ENCODE data around the gene RAB40B. TPM values are rescaled to one million over a fixed set of nuclear protein-coding genes. Genes with fewer than 3 reads are reported as not detected.
A peak's percentile ranks its signal among the peaks of the same experiment; 100 is the strongest.
"Not testable (repeated sequence)": the region's sequence is repeated elsewhere in the genome, so short reads cannot be mapped to it uniquely, and the experiment has no call there.

Gene RAB40B, protein sequence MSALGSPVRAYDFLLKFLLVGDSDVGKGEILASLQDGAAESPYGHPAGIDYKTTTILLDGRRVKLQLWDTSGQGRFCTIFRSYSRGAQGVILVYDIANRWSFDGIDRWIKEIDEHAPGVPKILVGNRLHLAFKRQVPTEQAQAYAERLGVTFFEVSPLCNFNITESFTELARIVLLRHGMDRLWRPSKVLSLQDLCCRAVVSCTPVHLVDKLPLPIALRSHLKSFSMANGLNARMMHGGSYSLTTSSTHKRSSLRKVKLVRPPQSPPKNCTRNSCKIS
- 10 to 100 TPM; 10.4 to 25.5 (median 19.2) TPM for total RNA-seq

DNA sequence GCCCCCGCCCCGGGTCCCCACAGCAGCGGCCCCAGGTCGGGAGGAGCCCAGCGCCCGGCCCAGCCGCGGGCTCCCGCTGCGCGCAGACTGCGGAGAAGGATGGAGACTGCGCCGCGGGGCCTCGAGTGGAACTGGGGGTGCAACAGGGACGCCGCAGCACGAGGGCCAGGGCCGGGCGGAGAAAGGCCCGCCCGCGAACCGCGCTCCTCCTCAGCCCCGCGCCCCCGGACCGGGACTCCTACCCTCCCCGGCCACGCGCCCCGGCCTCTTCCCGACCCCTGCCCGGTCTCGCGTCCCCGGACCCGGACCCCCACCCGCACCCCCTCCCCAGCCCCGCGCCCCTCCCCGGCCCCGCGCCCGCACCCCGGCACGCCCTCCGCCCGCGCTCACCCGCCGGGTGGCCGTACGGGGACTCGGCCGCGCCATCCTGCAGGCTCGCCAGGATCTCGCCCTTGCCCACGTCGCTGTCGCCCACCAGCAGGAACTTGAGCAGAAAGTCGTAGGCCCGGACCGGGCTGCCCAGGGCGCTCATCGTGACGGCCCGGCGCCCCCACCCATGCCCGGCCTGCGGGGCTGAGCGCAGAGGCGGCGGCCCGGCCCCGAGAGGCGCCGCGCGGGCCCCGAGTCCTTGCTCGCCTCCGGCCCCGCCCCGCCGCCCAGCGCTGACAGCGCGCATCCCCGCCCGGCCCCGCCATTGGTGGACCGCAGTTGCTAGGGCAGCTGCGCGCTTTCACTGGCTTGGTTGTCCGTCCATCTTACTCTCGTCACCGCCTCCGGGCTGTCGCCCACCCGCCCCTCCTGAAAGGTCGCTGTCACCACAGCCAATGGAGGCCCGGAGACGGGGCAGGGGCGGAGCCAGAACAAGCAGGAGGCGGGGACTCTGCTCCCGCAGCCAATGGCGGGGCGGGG is at the start of gene RAB40B:
RAB40B (minus strand) TSS at position 634 of the 909 bp plus-strand sequence; CDS start at position 532, 102 bp downstream.
- WGBS, 2 donors (ENCODE audit: low coverage in 1 of 2): no CpG with 5 or more reads among the region's 112 CpGs
- Histone ChIP-seq H3K36me3 (no peaks in the 10 kb centered on the region), H3K4me3 (peak within 1 kb of the TSS; percentile 65 to 92), H3K4me1 (peaks cover 0 to 25% (median 12%) of the 10 kb centered on the region in 3 donors), H3K27me3 (no peaks in the 10 kb centered on the region), H3K27ac (peak within 1 kb of the TSS in 3 of 4 donors; percentile 80 to 82 (median 81)), H3K9me3 (peaks cover 0 to 9% (median 0%) of the 10 kb centered on the region in 3 donors)
- peak; percentile 100 for ATAC-seq
- TF ChIP-seq, protein P1, sequence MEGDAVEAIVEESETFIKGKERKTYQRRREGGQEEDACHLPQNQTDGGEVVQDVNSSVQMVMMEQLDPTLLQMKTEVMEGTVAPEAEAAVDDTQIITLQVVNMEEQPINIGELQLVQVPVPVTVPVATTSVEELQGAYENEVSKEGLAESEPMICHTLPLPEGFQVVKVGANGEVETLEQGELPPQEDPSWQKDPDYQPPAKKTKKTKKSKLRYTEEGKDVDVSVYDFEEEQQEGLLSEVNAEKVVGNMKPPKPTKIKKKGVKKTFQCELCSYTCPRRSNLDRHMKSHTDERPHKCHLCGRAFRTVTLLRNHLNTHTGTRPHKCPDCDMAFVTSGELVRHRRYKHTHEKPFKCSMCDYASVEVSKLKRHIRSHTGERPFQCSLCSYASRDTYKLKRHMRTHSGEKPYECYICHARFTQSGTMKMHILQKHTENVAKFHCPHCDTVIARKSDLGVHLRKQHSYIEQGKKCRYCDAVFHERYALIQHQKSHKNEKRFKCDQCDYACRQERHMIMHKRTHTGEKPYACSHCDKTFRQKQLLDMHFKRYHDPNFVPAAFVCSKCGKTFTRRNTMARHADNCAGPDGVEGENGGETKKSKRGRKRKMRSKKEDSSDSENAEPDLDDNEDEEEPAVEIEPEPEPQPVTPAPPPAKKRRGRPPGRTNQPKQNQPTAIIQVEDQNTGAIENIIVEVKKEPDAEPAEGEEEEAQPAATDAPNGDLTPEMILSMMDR (IDR thresholded peaks at IDR 0.05): peak in 1 of 4 experiments; percentile 20
- peak; percentile 39 to 50 for TF ChIP-seq POLR2A (IDR thresholded peaks at IDR 0.05)
- TF ChIP-seq EP300 (IDR thresholded peaks at IDR 0.05): no peak
- TF ChIP-seq POLR2AphosphoS5 (IDR thresholded peaks at IDR 0.05): peak; percentile 20

DNA sequence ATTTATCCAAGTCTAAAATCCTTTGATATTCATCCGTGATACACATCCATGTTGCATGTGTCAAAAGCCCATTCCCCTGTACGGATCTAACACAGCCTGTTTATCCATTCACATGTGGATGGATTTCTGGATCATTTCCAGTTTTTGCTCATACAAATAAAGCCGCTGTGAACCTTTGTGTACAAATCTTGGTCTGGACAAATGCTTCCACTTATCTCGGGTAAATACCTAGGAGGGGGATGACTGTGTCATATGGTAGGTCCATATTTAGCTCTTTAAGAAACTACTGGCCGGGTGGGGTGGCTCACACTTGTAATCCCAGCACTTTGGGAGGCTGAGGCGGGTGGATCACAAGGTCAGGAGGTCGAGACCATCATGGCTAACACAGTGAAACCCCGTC is 47.0 kb upstream of the RAB40B start:
- H3K27ac ChIP-seq: no peak overlapping the region
- TF ChIP-seq EP300 (IDR thresholded peaks at IDR 0.05): no peak
- TF ChIP-seq POLR2AphosphoS5 (IDR thresholded peaks at IDR 0.05): no peak
- TF ChIP-seq, protein P1 (IDR thresholded peaks at IDR 0.05): no peak
- no peak for TF ChIP-seq POLR2A (IDR thresholded peaks at IDR 0.05)
- H3K4me3 ChIP-seq: no peak overlapping the region
- no peak for ATAC-seq
- WGBS, 2 donors (ENCODE audit: low coverage in 1 of 2): 73 to 89% methylated on average over 7 of the region's 8 CpGs
- peaks cover 0 to 20% (median 0%) of the 10 kb centered on the region in 3 donors for H3K9me3 ChIP-seq
- no peaks in the 10 kb centered on the region for H3K27me3 ChIP-seq
- peaks cover 0 to 48% of the 10 kb centered on the region in 2 donors for H3K36me3 ChIP-seq
- no peaks in the 10 kb centered on the region for H3K4me1 ChIP-seq

DNA sequence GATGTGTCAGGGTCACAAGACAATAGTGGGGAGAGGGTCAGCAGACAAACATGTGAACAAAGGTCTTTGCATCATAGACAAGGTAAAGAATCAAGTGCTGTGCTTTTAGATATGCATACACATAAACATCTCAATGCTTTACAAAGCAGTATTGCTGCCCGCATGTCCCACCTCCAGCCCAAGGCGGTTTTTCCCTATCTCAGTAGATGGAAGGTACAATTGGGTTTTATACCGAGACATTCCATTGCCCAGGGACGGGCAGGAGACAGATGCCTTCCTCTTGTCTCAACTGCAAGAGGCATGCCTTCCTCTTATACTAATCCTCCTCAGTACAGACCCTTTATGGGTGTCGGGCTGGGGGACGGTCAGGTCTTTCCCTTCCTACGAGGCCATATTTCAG is 46.2 kb upstream of the RAB40B start:
- ATAC-seq, H3K27ac ChIP-seq: not testable (repeated sequence)
- 42% methylated on average over 4 of the region's 7 CpGs; no CpG with 5 or more reads in 1 of the 2 donors for WGBS, 2 donors (ENCODE audit: low coverage in 1 of 2)

DNA sequence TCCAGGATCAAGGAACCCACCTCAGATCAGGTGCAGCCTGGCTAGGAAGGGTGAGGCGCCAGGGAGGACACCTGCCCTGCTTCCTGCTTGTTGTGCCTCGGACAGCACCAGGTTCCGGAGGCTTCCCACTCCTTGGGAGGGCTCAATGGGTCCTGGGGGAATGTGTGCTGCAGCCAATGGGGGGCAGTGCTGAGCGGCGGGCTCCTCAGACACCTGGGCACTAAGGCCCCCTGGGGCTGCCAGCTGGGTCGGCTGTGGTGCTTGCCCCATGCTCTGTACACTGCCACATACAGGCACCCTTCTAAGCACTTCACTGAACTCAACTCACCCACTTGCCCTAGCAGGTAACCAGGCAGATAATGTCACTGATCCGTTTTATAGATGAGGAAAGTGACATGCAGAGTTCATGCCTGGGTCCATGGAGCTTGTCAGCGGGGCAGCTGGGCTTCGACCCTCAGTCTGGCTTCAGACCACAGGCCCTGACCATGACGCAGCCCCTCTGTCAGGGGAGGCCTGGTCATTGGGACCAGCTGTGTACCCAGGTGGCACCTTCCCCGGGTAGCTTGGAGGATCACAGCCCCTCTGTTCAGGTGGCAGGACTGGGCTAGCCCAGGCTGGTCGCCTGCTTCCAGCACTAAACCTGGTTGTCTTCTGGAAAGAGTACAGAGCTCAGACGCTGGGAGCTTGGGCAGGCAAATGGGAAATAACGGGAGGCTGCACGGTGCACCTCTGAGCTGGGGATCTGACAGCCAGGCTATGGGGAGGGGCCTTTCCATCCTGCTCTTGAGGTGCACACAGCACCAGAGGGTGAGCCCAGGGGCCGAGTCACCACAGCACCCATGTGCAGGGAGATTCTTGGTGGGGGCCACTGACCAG is 45.1 kb upstream of the RAB40B start:
- peaks cover 0 to 23% (median 0%) of the 10 kb centered on the region in 3 donors for H3K9me3 ChIP-seq
- 72% methylated on average over 4 of the region's 16 CpGs; no CpG with 5 or more reads in 1 of the 2 donors for WGBS, 2 donors (ENCODE audit: low coverage in 1 of 2)
- no peak for ATAC-seq

More for the DNA sequence above, 46.2 kb upstream of the RAB40B start:
- not testable (repeated sequence) for H3K4me1 ChIP-seq, H3K4me3 ChIP-seq, H3K27me3 ChIP-seq
- peaks cover 0 to 23% (median 0%) of the 10 kb centered on the region in 3 donors for H3K9me3 ChIP-seq
- peaks cover 0 to 55% of the 10 kb centered on the region in 2 donors for H3K36me3 ChIP-seq

More for the DNA sequence above, 45.1 kb upstream of the RAB40B start:
- H3K27ac ChIP-seq: no peak overlapping the region
- H3K36me3 ChIP-seq: peaks cover 0 to 57% of the 10 kb centered on the region in 2 donors
- H3K4me3 ChIP-seq: no peak overlapping the region
- peaks cover 0 to under 1% (median 0%) of the 10 kb centered on the region in 3 donors for H3K4me1 ChIP-seq
- TF ChIP-seq POLR2A (IDR thresholded peaks at IDR 0.05) (no peak), POLR2AphosphoS5 (IDR thresholded peaks at IDR 0.05) (no peak), EP300 (IDR thresholded peaks at IDR 0.05) (no peak)
- TF ChIP-seq, protein P1 (IDR thresholded peaks at IDR 0.05): no peak
- no peaks in the 10 kb centered on the region for H3K27me3 ChIP-seq
